Parathyroid adenoma (tissue), 2 donors: ENCODE data around the gene NFXL1.

Source experiments
- H2AFZ ChIP-seq: fragments of 300-600 bp; sonication (generic); one replicate; pipeline ENCODE4 v1.7.0; 2017; ENCODE audit warnings: antibody characterized with exemption, mild to moderate bottlenecking
- H3K27ac ChIP-seq: fragments of 300-600 bp; sonication (generic); one replicate; pipeline ENCODE4 v1.7.0; 2017
- H3K27me3 ChIP-seq: fragments of 300-600 bp; sonication (generic); one replicate; pipeline ENCODE4 v1.7.0; 2017; ENCODE audit warnings: low read length; ENCODE audit not compliant: control insufficient read depth, insufficient read depth
- H3K36me3 ChIP-seq: fragments of 300-600 bp; sonication (generic); one replicate; pipeline ENCODE4 v1.7.0; 2017; ENCODE audit warnings: low read length; ENCODE audit not compliant: control insufficient read depth, insufficient read depth
- H3K4me1 ChIP-seq: fragments of 300-600 bp; sonication (generic); one replicate; pipeline ENCODE4 v1.7.0; 2017; ENCODE audit warnings: control low read depth
- H3K4me2 ChIP-seq: fragments of 300-600 bp; sonication (generic); one replicate; pipeline ENCODE4 v1.7.0; 2017; ENCODE audit warnings: low read length
- H3K4me3 ChIP-seq: fragments of 300-600 bp; sonication (generic); one replicate; pipeline ENCODE4 v1.7.0; 2017; ENCODE audit warnings: low read depth, low read length
- H3K79me2 ChIP-seq: fragments of 300-600 bp; sonication (generic); one replicate; pipeline ENCODE4 v1.7.0; 2017; ENCODE audit warnings: control low read depth
- H3K9ac ChIP-seq: fragments of 300-600 bp; sonication (generic); one replicate; pipeline ENCODE4 v1.7.0; 2017; ENCODE audit warnings: mild to moderate bottlenecking
- H3K9me3 ChIP-seq: fragments of 300-600 bp; sonication (generic); one replicate; pipeline ENCODE4 v1.7.0; 2017; ENCODE audit warnings: low read length; ENCODE audit not compliant: control insufficient read depth
- TF ChIP-seq, protein P1 (sequence below): fragments of 300-600 bp; sonication (generic); IDR thresholded peaks from one replicate; pipeline ENCODE4 v1.7.0; 2017; ENCODE audit warnings: antibody characterized with exemption, mild to moderate bottlenecking
- donor health status: primary hyperparathyroidism.

NFXL1 gene

DNA sequence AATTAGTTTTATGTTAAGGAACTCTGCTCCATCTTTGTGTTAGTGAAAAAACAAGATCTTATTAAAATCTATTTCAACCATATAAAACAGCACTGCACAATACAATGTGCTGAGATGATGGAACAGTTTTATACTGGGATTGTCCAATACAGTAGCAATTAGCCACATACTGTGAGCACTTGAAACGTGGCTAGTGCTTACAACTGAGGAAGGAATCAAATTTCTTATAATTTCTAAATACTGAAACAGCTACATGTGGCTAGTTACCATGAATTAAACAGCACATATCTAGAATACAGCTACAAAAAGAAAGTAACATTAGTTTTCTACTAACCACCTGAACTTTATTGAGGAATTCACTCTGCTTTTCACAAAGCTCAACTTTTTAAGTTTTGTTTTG, 14.7 kb downstream of the NFXL1 start:
- Histone ChIP-seq H3K9me3 (no peaks in the 10 kb centered on the region), H2AFZ (no peak overlapping the region), H3K4me2 (no peak overlapping the region), H3K36me3 (no peaks in the 10 kb centered on the region), H3K27me3 (no peaks in the 10 kb centered on the region), H3K4me1 (no peaks in the 10 kb centered on the region), H3K27ac (no peak overlapping the region), H3K4me3 (no peak overlapping the region), H3K79me2 (no peaks in the 10 kb centered on the region), H3K9ac (no peak overlapping the region)
- TF ChIP-seq, protein P1, sequence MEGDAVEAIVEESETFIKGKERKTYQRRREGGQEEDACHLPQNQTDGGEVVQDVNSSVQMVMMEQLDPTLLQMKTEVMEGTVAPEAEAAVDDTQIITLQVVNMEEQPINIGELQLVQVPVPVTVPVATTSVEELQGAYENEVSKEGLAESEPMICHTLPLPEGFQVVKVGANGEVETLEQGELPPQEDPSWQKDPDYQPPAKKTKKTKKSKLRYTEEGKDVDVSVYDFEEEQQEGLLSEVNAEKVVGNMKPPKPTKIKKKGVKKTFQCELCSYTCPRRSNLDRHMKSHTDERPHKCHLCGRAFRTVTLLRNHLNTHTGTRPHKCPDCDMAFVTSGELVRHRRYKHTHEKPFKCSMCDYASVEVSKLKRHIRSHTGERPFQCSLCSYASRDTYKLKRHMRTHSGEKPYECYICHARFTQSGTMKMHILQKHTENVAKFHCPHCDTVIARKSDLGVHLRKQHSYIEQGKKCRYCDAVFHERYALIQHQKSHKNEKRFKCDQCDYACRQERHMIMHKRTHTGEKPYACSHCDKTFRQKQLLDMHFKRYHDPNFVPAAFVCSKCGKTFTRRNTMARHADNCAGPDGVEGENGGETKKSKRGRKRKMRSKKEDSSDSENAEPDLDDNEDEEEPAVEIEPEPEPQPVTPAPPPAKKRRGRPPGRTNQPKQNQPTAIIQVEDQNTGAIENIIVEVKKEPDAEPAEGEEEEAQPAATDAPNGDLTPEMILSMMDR: no peak

DNA sequence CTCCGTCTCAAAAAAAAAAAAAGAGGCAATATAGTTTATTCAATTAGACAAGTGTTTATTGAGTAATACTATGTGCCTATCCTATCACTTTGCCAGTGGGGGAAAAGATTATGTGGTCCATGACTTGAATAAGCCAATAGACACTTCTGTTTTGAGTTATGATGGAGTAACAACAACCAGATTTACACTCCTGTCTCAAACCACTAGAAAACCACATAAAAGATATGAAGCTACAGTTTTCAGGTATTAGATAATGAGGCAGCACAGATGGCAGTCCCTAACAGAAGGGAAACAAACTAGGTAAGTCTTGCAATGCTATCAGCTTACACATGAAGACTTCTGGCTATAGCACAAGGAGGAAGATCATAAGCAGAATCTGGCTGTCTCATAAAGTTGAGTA, 22.5 kb downstream of the NFXL1 start:
- no peaks in the 10 kb centered on the region for H3K27me3 ChIP-seq
- TF ChIP-seq, protein P1: no peak
- no peak overlapping the region for H3K27ac ChIP-seq
- H3K9ac ChIP-seq: no peak overlapping the region
- no peak overlapping the region for H3K4me2 ChIP-seq
- no peak overlapping the region for H3K4me3 ChIP-seq
- no peaks in the 10 kb centered on the region for H3K4me1 ChIP-seq
- H3K36me3 ChIP-seq: no peaks in the 10 kb centered on the region
- no peaks in the 10 kb centered on the region for H3K79me2 ChIP-seq
- no peaks in the 10 kb centered on the region for H3K9me3 ChIP-seq
- H2AFZ ChIP-seq: no peak overlapping the region

DNA sequence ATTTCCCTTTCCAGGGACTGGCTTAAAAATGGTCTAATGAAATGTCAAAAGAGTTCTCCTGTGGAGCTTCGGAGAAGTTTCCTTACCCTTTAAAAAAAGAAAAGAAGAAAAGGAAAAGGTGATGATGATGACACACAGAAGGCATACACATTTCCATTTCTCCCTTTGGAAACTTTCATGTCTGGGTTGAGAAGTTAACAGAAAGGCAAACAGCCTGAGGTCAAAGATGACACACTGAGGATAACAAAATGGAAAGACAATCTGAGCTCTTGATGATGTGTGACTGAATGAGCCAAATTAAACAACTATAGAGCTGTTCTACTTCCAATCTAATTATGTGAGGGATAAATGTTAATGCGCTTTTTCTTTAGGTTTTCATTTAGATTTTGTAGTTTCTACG, 32.2 kb downstream of the NFXL1 start:
- TF ChIP-seq, protein P1: no peak
- H3K4me1 ChIP-seq: no peaks in the 10 kb centered on the region
- H3K4me2 ChIP-seq: no peak overlapping the region
- no peaks in the 10 kb centered on the region for H3K36me3 ChIP-seq
- H2AFZ ChIP-seq: no peak overlapping the region
- H3K9ac ChIP-seq: no peak overlapping the region
- no peaks in the 10 kb centered on the region for H3K27me3 ChIP-seq
- no peak overlapping the region for H3K4me3 ChIP-seq
- H3K79me2 ChIP-seq: no peaks in the 10 kb centered on the region
- H3K27ac ChIP-seq: no peak overlapping the region
- no peaks in the 10 kb centered on the region for H3K9me3 ChIP-seq

DNA sequence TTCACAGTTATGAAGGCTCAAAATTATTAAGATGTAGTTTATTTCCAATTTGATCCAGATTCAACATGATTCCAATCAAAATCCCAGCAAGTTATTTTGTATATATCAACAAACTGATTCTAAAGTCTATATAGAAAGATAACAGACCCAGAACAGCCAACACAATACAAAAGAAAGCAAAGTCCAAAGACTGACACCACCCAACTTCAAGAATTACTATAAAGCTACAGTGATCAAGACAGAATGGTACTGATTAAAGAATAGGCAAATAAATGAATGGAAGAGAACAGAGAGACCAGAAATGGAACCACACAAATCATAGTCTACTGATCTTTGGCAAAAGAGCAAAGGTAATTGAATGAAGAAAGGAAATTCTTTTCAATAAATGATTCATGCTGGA, 34.9 kb downstream of the NFXL1 start:
- Histone ChIP-seq H3K79me2 (no peaks in the 10 kb centered on the region), H3K9ac (no peak overlapping the region), H2AFZ (no peak overlapping the region), H3K27ac (no peak overlapping the region), H3K9me3 (no peaks in the 10 kb centered on the region), H3K4me1 (peaks cover 3% of the 10 kb centered on the region), H3K27me3 (no peaks in the 10 kb centered on the region), H3K4me3 (no peak overlapping the region), H3K4me2 (no peak overlapping the region), H3K36me3 (no peaks in the 10 kb centered on the region)
- TF ChIP-seq, protein P1: no peak

DNA sequence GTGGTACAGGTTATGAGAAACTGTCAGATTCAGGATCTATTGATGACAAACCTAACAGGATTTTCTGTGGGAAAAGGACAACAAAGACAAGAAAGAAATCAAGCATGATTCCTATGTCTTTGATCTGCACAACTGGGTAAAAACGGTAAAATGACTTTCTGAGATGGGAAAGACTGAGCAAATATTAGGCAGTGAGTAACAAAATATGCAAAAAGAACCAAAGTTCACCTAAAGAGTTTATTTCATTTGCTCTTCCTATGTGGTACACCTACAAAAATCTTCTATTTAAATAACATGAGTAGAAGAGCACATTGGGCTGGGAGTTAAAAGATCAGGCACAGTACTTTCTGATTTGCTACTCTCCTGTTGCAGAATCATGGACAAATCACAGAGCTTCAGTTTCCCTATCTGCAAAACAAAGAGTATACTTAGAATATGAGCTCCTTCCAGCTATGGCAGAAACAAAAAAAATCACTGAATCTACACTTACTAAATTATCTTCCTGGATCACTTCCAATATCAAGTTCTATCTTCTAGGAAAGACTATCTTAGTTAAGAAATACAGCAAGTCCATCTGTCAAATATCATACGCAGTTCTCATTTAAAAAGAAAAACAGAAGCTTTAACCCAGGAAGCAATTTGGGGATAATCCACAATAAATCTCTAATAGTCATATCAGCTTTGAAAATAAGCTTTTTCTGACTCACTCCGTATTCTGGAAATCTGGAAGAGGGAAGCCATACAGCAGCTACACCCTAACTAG, 37.4 kb downstream of the NFXL1 start:
- H3K9me3 ChIP-seq: no peaks in the 10 kb centered on the region
- H3K4me2 ChIP-seq: no peak overlapping the region
- H3K4me1 ChIP-seq: peaks cover 3% of the 10 kb centered on the region
- H3K27me3 ChIP-seq: no peaks in the 10 kb centered on the region
- no peak overlapping the region for H2AFZ ChIP-seq
- no peak overlapping the region for H3K27ac ChIP-seq
- TF ChIP-seq, protein P1: no peak
- H3K9ac ChIP-seq: no peak overlapping the region
- no peaks in the 10 kb centered on the region for H3K36me3 ChIP-seq
- no peaks in the 10 kb centered on the region for H3K79me2 ChIP-seq
- H3K4me3 ChIP-seq: no peak overlapping the region
